Vagina (tissue), 2 donors: ENCODE data around the gene GRM7.

Experiments used
- POLR2A ChIP-seq, 2 donors: fragments of 450-650 bp; IDR thresholded peaks; one replicate each; pipeline ENCODE4 v1.6.1; 2017; ENCODE audit warnings: antibody characterized with exemption in 2 of 2, mild to moderate bottlenecking in 2 of 2, moderate library complexity in 2 of 2
- TF ChIP-seq, protein P1 (sequence below), 3 experiments: fragments of 450-650 bp in 2 of 3; fragments of 200-600 bp in 1 of 3; sonication (generic) in 1 of 3; IDR thresholded peaks; one replicate each; pipeline ENCODE4 v1.5.1; 2017 to 2019; ENCODE audit warnings: antibody characterized with exemption in 3 of 3, mild to moderate bottlenecking in 2 of 3, moderate library complexity in 2 of 3

DNA sequence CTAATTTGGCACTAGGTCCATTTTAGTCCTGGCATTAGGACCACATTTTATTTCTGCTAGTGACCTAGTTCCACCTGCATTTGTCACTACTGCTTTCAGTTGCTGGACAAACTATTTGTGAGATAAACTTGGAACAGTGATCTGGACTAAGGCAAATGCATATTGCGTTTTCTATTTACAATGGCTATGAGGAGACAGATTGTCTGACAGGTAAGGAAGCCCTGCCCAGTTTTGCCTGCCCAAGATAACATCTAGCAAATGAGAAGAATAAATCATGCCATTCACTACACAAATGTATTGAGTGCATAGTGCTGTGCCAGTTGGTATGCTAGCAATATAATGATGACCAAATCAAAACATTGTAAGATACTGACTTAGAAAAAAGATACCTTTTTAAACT is 245.7 kb downstream of the GRM7 start:
- TF ChIP-seq, protein P1, sequence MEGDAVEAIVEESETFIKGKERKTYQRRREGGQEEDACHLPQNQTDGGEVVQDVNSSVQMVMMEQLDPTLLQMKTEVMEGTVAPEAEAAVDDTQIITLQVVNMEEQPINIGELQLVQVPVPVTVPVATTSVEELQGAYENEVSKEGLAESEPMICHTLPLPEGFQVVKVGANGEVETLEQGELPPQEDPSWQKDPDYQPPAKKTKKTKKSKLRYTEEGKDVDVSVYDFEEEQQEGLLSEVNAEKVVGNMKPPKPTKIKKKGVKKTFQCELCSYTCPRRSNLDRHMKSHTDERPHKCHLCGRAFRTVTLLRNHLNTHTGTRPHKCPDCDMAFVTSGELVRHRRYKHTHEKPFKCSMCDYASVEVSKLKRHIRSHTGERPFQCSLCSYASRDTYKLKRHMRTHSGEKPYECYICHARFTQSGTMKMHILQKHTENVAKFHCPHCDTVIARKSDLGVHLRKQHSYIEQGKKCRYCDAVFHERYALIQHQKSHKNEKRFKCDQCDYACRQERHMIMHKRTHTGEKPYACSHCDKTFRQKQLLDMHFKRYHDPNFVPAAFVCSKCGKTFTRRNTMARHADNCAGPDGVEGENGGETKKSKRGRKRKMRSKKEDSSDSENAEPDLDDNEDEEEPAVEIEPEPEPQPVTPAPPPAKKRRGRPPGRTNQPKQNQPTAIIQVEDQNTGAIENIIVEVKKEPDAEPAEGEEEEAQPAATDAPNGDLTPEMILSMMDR (IDR thresholded peaks at IDR 0.05): no peak
- TF ChIP-seq POLR2A (IDR thresholded peaks at IDR 0.05): no peak
